HG03558 (cell line): ENCODE results near the gene PLLP.

Source experiments
- ATAC-seq: cut with Tn5 transposase; IDR thresholded peaks from one replicate; pipeline ENCODE4 v1.9.1; 2021; ENCODE audit warnings: moderate number of reproducible peaks; ENCODE audit not compliant: unreplicated experiment; ENCODE audit errors: extremely low read depth

Gene PLLP

DNA sequence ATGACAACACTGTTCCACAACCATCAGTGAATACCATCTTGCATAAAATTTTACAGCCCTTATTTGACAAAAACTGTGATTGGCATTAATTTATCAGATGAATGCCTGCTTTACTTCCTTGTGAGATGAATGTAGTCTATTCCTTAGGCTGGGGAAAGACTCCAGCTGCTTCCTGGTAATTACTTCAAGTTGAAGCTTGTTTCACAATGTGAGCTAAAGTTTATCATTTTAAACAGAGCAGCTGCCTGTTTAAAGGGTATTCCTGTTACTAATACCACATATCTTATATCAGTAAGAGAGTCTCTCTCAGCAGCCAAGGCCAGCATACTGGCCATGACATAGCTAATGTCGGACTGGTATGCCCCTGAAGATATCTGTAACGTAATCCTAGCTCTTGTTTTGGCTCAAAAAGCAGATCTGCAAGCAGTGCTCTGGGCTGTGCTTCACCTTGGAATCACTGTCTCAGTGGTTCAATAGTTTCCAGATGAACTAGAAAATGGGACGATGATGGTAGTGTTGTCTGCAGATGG lies 52.6 kb downstream of the PLLP start:
- no peak for ATAC-seq

DNA sequence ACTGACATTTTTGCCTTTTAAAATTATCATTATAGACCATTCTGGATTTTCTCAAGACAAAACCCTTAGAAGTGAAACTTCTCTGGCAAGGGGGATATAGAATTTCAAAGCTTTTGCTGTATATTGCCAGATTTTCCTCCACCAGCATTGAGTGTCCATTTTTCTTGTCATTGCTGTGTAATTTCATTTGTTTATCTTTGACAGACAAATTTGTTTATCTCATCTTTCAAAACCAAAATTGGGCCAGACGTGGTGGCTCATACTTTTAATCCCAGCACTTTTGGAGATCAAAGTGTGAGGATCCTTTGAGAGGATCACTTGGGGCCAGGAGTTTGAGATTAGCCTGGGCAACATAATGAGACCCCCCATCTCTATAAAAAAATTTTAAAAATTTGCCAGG lies 55.4 kb downstream of the PLLP start:
- no peak for ATAC-seq

DNA sequence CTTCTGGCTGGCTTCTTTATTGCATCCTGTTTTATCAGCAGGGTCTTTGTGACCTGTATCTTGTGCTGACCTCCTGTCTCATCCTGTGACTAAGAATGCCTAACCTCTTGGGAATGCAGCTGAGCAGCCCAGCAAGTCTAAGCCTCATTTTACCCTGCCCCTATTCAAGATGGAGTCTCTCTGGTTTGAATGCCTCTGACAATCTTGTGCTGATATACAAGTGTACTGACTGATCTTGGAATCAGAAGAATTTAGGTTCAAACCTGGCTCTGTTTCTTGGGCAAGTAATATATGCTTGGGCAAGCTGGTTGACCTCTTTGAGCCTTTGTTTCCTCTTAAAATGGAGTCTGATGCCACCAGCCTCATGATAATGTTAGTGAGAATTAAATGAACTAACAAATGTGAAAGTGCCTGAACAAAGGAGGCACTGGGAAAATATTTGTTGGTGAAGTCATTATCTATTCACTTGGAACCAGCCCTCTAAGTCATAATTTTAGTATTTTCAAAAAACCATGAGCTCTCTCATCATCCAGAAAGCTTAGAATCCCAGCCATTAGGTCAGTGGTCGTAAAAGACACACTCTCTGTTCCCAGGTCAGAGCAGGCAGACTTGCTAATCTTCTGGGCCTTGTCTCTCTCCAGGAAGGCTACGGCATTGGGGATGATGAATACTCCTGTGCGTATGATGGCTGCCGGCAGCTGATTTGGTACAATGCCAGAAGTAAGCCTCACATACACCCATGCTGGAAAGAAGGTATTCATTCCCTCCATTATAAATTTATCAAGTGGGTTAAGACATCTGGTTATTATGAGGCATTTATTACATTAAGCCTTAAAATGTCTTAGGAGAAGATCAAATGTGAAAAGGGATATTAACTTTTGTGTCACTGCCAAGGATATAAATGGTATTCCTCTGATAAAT lies 57.5 kb downstream of the PLLP start:
- no peak for ATAC-seq

DNA sequence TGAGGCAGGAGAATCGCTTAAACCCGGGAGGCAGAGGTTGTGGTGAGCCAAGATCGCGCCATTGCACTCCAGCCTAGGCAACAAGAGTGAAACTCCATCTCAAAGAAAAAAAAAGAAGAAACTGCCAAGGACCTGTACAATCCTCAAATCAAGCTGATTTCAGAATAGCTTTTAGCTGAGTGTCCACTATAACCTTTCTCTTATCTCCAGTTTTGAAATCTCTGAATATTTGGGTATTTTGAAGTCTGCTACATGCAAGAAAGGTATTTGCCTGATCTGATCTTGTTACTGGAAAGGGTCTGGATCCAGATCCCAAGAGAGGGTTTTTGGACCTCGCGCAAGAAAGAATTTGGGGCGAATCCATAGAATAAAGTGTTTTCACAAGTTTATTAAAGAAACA lies 58.5 kb downstream of the PLLP start:
- no peak for ATAC-seq

DNA sequence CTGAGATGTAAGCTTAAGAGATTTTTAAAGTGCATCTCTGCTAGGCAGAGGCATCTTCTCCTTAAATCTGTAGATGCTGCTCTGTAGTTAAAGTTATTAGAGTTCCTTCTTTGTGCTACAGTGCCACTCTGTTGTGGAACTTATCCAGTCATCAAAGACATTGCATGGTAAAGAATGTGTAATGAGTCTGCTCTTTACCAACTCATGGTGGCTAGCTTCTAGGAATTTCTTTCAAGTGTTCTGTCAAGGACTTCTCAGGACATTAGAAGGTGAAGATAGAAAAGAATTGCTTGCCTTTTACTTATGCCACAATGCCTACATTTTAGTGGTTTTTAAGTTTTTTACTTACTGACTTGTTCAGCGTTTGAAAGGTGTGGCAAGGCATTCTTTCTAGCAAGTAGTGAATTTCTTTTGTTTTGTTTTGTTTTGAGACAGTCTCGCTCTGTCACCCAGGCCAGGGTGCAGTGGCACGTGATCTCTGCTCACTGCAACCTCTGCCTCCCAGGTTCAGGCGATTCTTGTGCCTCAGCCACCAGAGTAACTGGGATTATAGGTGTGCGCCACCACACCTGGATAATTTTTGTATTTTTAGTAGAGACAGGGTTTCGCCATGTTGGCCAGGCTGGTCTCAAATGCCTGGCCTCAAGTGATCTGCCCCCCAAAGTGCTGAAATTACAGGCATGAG lies 59.7 kb downstream of the PLLP start:
- ATAC-seq = no peak

- ATAC-seq = no peak
Observed at GRCh38 chr16:57223057-57223456, 61.4 kb downstream of the PLLP start.

- ATAC-seq = no peak
Observed at GRCh38 chr16:57216968-57217367, 67.5 kb downstream of the PLLP start.

DNA sequence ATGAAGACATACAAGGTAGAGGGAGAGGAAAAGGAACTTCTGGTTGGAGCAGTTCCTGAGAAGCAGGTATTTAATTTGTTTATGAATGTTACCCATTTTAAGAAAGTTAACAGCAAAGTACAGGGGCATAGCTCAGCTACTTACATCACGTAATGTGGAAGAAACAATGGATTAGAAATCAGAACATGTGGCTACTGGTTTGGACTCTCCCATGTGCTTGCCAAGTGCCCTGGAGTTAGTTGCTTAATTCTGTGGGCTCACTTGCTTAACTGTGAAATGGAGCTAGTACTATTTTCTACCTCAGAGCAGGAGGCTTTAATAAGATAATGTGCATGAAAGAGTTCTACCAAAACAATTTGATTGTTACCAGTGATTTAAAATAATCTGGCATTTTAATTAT lies 71.0 kb downstream of the PLLP start:
- no peak for ATAC-seq

DNA sequence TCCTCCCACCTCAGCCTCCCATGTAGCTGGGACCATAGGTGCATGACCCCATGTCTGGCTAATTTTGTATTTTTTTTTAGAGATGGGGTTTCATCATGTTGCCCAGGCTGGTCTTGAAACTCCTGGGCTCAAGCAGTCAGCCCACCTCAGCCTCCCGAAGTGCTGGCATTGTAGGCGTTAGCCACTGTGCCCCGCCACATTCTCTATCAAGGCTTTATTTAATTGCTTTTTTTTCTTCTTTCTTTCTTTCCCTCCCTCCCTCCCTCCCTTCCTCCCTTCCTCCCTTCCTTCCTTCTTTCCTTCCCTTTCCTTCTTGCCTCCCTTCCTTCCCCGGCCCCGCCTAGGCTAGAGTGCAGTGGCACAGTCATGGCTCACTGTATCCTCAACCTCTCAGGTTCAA lies 74.7 kb downstream of the PLLP start:
- ATAC-seq = no peak

GRCh38 chr16:57208926-57209325 lies 75.5 kb downstream of the PLLP start:
- no peak for ATAC-seq
